HL-60/S4 (cell line): ENCODE measurements around the gene CTNNA3.

Source experiments
- in situ Hi-C: fragments of 300-500 bp; cut with MboI; formaldehyde crosslinking; loops from 2 replicates; pipeline ENCODE4 v1.14.3; 2022; ENCODE audit warnings: low sequenced_read_pairs

The CTNNA3 gene

DNA sequence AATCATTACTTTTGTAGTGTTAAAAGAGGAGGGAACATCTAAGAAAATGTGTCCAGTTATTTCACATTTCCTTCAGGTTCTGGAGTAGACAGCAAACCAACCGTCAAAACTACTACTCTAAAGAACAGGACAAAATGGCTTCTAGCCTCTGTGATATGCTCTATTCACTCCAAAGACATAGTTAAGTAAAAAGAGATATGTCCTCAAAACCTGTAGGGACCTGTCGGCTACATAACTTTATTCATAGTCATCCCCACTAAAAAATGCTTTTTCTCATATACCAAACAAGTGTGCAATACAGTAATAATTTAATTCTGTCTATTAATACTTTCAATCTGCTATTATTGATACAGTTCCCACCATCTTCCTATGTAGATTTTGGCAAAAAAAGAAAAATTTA is 1412.9 kb downstream of the CTNNA3 start:
- in situ Hi-C loops, result no loop called here

DNA sequence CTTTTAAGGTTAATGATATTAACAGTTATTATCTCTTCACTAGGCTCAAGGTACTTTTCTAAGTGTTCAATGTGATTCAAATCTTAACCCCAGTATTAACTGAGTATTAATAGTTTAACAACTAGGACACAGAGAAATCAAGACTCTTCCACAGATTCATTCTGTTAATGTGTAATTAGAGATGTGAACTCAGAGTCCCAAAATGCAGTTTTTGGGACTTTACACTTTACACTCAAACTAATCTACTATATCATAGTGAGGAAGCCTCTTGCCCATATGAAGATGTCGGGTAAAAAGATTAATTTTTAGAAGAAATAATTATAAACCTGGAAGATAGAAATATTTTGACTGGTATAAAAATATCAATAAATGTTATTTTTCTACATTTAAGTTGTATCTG is 1414.7 kb downstream of the CTNNA3 start:
- in situ Hi-C loops, result no loop called here

DNA sequence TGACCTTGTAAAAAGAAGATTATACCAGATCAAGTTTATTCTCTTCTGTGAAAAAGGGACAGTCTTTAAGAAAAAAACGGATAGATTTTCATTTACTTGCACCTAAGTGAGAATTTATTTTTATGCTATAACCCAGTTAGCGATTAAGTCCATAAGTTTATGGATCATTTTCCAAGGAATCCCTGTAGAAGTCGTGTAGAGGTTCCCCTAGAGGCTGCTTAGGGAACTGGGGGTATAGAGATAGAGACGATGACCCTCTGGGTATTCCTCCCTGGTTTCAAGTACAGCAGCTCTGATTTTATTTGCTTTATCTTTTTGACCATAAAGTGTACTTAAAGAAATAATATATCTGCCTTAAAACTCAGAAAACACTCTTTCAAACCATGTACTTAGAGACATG is 1418.5 kb downstream of the CTNNA3 start:
- in situ Hi-C loops, result no loop called here

DNA sequence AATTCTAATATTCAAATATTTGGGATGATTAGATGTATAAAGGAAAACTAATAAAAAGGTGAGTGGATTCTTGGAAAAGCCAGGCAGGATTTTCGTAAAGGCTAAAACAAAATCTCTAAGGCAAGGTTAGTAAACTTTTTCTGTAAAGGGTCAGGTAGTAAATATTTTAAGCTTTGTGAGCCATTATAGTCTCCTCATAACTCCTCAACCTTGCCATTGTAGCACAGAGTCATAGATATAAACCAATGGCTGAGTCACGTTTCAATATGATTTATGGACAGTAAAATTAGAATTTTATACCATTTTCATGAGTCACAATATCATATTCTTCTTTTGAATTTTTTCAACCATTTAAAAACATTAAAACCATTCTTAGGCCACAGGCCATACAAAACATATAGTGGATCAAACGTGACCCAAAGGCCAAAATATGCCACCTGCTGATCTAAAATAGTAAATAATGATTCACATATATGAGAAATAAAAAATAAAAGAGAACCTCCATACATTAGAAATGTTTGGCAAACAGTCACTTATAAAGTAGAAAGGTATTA is 1422.0 kb downstream of the CTNNA3 start:
- in situ Hi-C loops, result no loop called here

- in situ Hi-C loops, result no loop called here
Measured at GRCh38 chr10:66265398-66265797, 1430.6 kb downstream of the CTNNA3 start.

- in situ Hi-C loops, result no loop called here
Measured at GRCh38 chr10:66259836-66260235, 1436.2 kb downstream of the CTNNA3 start.

GRCh38 chr10:66258693-66259092 is 1437.3 kb downstream of the CTNNA3 start:
- in situ Hi-C loops, result no loop called here

DNA sequence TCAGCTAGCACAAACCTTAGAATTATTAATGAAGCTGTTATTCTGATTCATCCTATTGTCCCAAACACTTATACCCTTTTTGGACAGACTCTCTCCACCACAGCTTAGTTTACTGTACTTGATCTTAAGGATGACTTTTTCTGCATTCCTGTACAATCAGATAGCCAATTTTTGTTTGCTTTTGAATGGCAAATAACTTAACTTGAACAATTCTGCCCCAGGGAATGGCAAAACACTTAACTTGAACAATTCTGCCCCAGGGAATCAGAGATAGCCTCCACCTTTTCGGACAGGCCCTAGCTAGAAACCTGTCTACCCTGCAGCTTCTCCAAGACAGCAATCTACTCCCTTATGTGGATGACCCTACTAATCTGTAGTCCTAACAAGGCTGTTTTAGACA is 1438.2 kb downstream of the CTNNA3 start:
- in situ Hi-C loops, result no loop called here

DNA sequence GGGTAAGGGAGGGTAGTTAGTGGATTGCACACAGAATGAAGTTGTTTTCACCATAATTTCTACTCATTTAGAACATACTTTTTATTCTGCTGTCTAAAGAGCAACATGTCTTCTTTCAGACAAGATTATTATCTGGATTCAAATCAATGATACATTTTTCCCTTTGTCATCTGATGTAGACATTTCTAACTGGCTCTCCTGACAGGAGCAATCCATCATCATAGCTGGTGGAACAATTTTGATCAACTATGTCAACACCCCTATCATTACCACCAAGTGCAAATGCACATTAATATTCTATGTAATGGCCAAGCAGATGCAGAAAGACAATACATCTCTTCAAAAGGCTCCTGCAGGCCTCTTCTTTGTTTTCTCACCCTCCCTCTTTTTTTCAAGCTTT is 1443.0 kb downstream of the CTNNA3 start:
- in situ Hi-C loops, result no loop called here

DNA sequence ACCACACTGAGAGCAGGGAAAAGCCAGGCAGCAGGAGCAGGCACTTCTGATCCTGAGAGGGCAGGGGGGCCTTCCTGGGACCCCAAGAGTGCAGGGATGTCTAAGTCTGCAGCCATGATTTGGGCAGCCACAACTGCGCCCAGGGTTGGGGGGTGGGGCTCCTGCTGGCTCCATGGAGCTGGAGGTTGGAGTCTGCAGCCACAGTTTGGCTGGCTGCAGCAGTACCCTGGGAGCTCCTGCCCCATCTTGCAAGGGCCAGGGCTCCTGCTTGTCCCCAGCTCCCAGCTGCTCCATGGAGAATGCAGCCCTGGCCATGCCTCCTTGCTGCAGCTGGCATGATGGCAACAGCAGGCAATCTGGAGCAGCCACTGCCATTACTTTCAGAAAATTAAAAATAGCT is 1449.8 kb downstream of the CTNNA3 start:
- in situ Hi-C loops, result no loop called here

GRCh38 chr10:66244953-66245352 is 1451.0 kb downstream of the CTNNA3 start:
- in situ Hi-C loops, result no loop called here

- in situ Hi-C loops, result no loop called here
Measured at GRCh38 chr10:66242885-66243284, 1453.1 kb downstream of the CTNNA3 start.

- in situ Hi-C loops, result no loop called here
Measured at GRCh38 chr10:66239062-66239461, 1456.9 kb downstream of the CTNNA3 start.

DNA sequence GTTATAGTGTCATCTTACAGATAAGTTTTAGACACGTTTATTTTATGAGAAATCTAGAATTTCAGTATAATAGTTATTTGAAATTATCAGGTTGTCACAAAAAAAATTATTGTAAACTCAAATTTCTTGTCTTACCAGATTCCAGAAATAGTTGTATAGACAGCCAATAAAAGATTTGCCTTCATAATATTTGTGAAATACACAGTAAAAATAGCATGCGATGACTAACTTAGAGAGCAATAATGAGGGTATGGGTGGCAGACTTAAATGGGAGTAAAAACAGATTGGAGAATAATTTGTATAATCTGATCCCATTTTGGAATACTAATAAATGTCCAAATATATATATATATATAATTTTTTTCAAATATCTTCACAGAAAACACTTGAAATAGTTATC is 1457.7 kb downstream of the CTNNA3 start:
- in situ Hi-C loops, result no loop called here

DNA sequence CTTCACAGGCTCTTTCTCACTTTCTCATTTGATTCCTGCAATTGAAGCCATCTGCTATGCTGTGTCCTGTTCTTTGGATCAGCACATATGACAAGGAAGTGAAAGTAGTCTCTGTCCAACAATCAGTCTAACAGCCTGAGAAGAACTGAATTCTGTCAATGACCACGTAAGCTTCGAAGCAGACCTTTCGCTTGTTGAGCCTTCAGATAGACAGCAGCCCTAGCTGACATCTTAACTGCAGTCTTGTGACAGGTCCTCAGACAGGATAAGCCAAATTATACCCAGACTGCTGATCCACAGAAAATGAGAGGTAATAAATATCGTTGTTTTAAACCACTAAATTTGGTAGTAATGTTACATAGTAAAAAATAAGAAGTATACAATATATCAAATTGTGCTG is 1461.1 kb downstream of the CTNNA3 start:
- in situ Hi-C loops, result no loop called here

DNA sequence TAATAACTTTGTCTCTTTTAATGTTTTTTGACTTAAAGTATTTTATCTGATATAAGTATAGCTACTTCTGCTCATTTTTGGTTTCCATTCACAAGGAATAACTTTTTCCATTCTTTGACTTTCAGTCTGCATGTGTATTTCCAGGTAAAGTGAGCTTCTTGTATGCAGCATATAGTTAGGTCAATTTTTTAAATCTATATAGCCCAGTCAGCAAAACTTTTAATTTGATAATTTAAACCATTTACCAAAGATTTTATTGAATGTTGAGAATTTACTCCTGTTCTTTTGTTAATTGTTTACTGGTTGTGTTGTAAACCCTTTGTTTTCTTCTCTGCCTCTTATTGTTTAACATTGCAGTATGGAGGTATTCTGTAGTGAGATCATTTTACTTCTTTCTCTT is 1467.1 kb downstream of the CTNNA3 start:
- in situ Hi-C loops, result no loop called here

DNA sequence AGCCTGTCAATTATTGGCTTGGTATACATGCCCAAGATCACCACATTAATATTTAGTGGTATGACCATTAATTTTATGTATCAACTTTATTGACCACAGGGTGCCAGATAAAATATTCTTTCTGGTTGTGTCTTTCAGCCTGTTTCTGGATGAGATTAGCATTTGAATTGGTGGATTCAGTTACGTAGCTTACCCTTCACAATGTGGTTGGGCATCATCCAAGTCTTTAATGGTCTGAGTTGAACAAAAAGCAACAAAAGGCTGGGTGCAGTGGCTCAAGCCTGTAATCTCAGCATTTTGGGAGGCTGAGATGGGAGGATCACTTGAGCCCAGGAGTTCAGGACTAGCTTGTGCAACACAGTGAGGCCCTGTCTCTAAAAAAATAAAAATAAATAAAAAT is 1472.3 kb downstream of the CTNNA3 start:
- in situ Hi-C loops, result no loop called here

GRCh38 chr10:66222462-66223046 is 1473.4 kb downstream of the CTNNA3 start:
- in situ Hi-C loops, result no loop called here

GRCh38 chr10:66218981-66219587 is 1476.9 kb downstream of the CTNNA3 start:
- in situ Hi-C loops, result no loop called here

- in situ Hi-C loops, result no loop called here
Measured at GRCh38 chr10:66218289-66218688, 1477.7 kb downstream of the CTNNA3 start.

DNA sequence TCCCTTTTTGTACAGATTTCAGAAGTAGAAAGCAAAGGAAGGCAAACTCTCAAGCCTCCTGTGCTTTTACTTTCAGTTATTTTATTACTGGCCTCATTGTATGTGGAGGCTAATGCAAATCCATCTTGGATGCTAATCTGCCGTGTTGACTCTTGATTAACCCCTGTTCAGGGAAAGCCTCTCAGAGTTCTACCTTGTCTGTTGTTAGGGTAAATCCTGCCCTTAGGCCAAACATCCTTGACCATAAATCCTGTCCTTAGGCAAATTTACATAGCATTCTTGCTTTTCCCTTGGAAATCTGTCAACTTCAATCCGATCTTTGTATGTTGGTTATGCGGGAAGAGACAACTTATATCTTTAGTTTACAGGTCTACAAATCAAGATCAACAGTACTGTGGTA is 1480.1 kb downstream of the CTNNA3 start:
- in situ Hi-C loops, result no loop called here

- in situ Hi-C loops, result no loop called here
Measured at GRCh38 chr10:66214721-66215404, 1481.1 kb downstream of the CTNNA3 start.
